ENCODE results near the gene KLRG1. TPM values are rescaled to one million over a fixed set of nuclear protein-coding genes. Genes with fewer than 3 reads are reported as not detected.

The KLRG1 gene
- polyA plus RNA-seq, 1 donor from 2014 or later: 4.7 TPM

DNA sequence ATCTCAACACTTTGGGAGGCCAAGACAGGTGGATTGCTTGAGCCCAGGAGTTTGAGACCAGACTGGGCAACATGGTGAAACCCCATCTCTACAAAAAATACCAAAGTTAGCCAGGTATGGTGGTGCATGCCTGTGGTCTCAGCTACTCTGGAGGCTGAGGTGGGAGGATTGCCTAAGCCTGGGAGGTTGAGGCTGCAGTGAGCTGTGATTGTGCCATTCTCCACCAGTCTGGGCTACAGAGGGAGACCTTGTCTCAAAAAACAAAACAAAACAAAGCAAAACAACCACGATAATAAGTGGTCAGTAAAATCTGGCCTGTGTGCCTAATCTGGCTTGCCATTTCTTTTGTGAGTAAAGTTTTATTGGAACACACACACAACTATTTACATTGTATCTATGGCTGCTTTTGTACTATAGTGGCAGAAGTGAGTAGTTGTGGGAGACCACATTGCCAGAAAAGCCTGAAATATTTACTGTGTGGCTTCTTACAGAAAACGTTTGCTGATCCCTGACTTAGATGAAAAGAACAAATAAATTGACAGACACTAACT, 19.4 kb upstream of the KLRG1 start:
- H3F3A ChIP-seq (ENCODE audit: insufficient read depth, low read length, poor library complexity, severe bottlenecking): no peaks in the 10 kb centered on the region
- H3K27me3 ChIP-seq (ENCODE audit: insufficient read depth, low read depth, low read length): no peaks in the 10 kb centered on the region
- TF ChIP-seq, protein P1, sequence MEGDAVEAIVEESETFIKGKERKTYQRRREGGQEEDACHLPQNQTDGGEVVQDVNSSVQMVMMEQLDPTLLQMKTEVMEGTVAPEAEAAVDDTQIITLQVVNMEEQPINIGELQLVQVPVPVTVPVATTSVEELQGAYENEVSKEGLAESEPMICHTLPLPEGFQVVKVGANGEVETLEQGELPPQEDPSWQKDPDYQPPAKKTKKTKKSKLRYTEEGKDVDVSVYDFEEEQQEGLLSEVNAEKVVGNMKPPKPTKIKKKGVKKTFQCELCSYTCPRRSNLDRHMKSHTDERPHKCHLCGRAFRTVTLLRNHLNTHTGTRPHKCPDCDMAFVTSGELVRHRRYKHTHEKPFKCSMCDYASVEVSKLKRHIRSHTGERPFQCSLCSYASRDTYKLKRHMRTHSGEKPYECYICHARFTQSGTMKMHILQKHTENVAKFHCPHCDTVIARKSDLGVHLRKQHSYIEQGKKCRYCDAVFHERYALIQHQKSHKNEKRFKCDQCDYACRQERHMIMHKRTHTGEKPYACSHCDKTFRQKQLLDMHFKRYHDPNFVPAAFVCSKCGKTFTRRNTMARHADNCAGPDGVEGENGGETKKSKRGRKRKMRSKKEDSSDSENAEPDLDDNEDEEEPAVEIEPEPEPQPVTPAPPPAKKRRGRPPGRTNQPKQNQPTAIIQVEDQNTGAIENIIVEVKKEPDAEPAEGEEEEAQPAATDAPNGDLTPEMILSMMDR (IDR thresholded peaks at IDR 0.05; ENCODE audit: poor library complexity, severe bottlenecking): no peak
- TF ChIP-seq TAF1 (IDR thresholded peaks at IDR 0.05; ENCODE audit: low read depth) (no peak), POLR2AphosphoS5 (IDR thresholded peaks at IDR 0.05) (no peak)
- no peak overlapping the region for H2AFZ ChIP-seq (ENCODE audit: low read depth, low read length)
- no peak overlapping the region for H3K9ac ChIP-seq (ENCODE audit: low read length)
- no peaks in the 10 kb centered on the region for H3K9me3 ChIP-seq (ENCODE audit: low read length)
- H3K9me2 ChIP-seq (ENCODE audit: insufficient read depth, low read length): no peaks in the 10 kb centered on the region
- H3K4me2 ChIP-seq (ENCODE audit: low read length): no peak overlapping the region
- no peaks in the 10 kb centered on the region for H3K79me2 ChIP-seq (replicated peaks; ENCODE audit: insufficient read depth, low read length)
- no peak overlapping the region for H3K4me3 ChIP-seq (ENCODE audit: low read length)
- H3K27ac ChIP-seq (ENCODE audit: low read length): no peak overlapping the region
- no peaks in the 10 kb centered on the region for H3K36me3 ChIP-seq (ENCODE audit: insufficient read depth, low read length)
- H4K20me1 ChIP-seq (ENCODE audit: insufficient read depth): no peaks in the 10 kb centered on the region

DNA sequence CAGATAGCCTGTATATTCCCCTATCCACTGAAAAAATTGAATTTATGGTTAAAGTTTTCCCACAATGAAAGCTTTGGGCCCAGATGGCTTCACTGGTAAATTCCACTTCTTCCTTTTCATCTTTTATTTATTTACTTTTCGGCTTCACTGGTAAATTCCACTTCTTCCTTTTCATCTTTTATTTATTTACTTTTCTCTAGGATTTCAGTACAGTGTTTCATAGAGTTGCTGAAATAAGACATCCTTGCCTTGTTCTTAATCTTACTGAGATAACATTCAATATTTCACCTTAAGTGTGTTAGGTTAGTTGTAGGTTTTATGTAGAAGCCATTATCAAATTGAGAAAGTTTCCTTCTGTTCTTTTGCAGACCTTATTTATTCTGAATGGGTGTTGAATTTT, 18.9 kb upstream of the KLRG1 start:
- no peaks in the 10 kb centered on the region for H3K9me3 ChIP-seq (ENCODE audit: low read length)
- H3K27me3 ChIP-seq (ENCODE audit: insufficient read depth, low read depth, low read length): no peaks in the 10 kb centered on the region
- no peaks in the 10 kb centered on the region for H4K20me1 ChIP-seq (ENCODE audit: insufficient read depth)
- no peak overlapping the region for H3K4me3 ChIP-seq (ENCODE audit: low read length)
- H3K4me2 ChIP-seq (ENCODE audit: low read length): no peak overlapping the region
- no peaks in the 10 kb centered on the region for H3K9me2 ChIP-seq (ENCODE audit: insufficient read depth, low read length)
- H2AFZ ChIP-seq (ENCODE audit: low read depth, low read length): no peak overlapping the region
- no peaks in the 10 kb centered on the region for H3K79me2 ChIP-seq (replicated peaks; ENCODE audit: insufficient read depth, low read length)
- no peaks in the 10 kb centered on the region for H3K36me3 ChIP-seq (ENCODE audit: insufficient read depth, low read length)
- no peaks in the 10 kb centered on the region for H3F3A ChIP-seq (ENCODE audit: insufficient read depth, low read length, poor library complexity, severe bottlenecking)
- H3K27ac ChIP-seq (ENCODE audit: low read length): no peak overlapping the region
- TF ChIP-seq RAD21 (conservative IDR thresholded peaks at IDR 0.05): no peak
- TF ChIP-seq, protein P2, sequence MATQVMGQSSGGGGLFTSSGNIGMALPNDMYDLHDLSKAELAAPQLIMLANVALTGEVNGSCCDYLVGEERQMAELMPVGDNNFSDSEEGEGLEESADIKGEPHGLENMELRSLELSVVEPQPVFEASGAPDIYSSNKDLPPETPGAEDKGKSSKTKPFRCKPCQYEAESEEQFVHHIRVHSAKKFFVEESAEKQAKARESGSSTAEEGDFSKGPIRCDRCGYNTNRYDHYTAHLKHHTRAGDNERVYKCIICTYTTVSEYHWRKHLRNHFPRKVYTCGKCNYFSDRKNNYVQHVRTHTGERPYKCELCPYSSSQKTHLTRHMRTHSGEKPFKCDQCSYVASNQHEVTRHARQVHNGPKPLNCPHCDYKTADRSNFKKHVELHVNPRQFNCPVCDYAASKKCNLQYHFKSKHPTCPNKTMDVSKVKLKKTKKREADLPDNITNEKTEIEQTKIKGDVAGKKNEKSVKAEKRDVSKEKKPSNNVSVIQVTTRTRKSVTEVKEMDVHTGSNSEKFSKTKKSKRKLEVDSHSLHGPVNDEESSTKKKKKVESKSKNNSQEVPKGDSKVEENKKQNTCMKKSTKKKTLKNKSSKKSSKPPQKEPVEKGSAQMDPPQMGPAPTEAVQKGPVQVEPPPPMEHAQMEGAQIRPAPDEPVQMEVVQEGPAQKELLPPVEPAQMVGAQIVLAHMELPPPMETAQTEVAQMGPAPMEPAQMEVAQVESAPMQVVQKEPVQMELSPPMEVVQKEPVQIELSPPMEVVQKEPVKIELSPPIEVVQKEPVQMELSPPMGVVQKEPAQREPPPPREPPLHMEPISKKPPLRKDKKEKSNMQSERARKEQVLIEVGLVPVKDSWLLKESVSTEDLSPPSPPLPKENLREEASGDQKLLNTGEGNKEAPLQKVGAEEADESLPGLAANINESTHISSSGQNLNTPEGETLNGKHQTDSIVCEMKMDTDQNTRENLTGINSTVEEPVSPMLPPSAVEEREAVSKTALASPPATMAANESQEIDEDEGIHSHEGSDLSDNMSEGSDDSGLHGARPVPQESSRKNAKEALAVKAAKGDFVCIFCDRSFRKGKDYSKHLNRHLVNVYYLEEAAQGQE (IDR thresholded peaks at IDR 0.05; ENCODE audit: borderline replicate concordance): no peak
- no peak for TF ChIP-seq EZH2 (IDR thresholded peaks at IDR 0.05; ENCODE audit: borderline replicate concordance, insufficient read depth, low read length, poor library complexity, severe bottlenecking)
- no peak overlapping the region for H3K9ac ChIP-seq (ENCODE audit: low read length)

DNA sequence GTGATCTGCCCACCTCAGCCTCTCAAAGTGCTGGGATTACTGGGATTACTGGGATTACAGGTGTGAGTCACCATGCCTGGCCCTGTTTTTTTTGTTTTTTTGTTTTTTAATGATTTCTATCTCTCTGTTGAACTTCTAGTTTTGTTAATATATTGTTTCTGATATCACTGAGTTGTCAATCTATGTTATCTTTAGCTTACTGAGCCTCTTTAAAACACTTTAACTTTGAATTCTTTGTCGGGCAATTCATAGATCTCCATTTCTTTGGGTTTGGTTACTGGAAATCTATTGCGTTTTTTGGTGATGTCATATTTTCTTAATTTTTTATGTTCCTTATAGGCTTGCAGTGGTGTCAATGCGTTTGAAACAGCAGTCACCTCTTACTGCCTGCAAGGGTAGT, 9.2 kb upstream of the KLRG1 start:
- Histone ChIP-seq H4K20me1 (ENCODE audit: insufficient read depth) (no peaks in the 10 kb centered on the region), H3K27me3 (ENCODE audit: insufficient read depth, low read depth, low read length) (no peaks in the 10 kb centered on the region), H3K36me3 (ENCODE audit: insufficient read depth, low read length) (no peaks in the 10 kb centered on the region), H3K9me2 (ENCODE audit: insufficient read depth, low read length) (no peaks in the 10 kb centered on the region), H3K4me3 (ENCODE audit: low read length) (no peak overlapping the region), H3K9ac (ENCODE audit: low read length) (no peak overlapping the region), H3K79me2 (replicated peaks; ENCODE audit: insufficient read depth, low read length) (no peaks in the 10 kb centered on the region), H3K9me3 (ENCODE audit: low read length) (peaks cover 6% of the 10 kb centered on the region), H3K4me2 (ENCODE audit: low read length) (no peak overlapping the region), H3F3A (ENCODE audit: insufficient read depth, low read length, poor library complexity, severe bottlenecking) (no peaks in the 10 kb centered on the region), H2AFZ (ENCODE audit: low read depth, low read length) (no peak overlapping the region), H3K27ac (ENCODE audit: low read length) (no peak overlapping the region)
- TF ChIP-seq POLR2AphosphoS5 (IDR thresholded peaks at IDR 0.05): no peak
- no peak for TF ChIP-seq EZH2 (IDR thresholded peaks at IDR 0.05; ENCODE audit: borderline replicate concordance, insufficient read depth, low read length, poor library complexity, severe bottlenecking)
- TF ChIP-seq, protein P2 (IDR thresholded peaks at IDR 0.05; ENCODE audit: borderline replicate concordance): no peak
- no peak for TF ChIP-seq EP300 (conservative IDR thresholded peaks at IDR 0.05; ENCODE audit: poor library complexity, severe bottlenecking)
- TF ChIP-seq MXI1 (conservative IDR thresholded peaks at IDR 0.05; ENCODE audit: poor library complexity, severe bottlenecking): no peak
- TF ChIP-seq RAD21 (conservative IDR thresholded peaks at IDR 0.05): no peak
- TF ChIP-seq, protein P1 (IDR thresholded peaks at IDR 0.05; ENCODE audit: poor library complexity, severe bottlenecking): no peak

All from neural cell (in vitro differentiated cells).